ENCODE measurements around the gene GPR4.

The GPR4 gene

GRCh38 chr19:45571457-45572220 lies 30.4 kb downstream of the GPR4 start:
- Mint-ChIP-seq H3K27me3 (no peaks in the 10 kb centered on the region), H3K4me3 (no peak overlapping the region), H3K4me1 (peaks cover 5% of the 10 kb centered on the region), H3K9me3 (peaks cover 3% of the 10 kb centered on the region), H3K36me3 (no peaks in the 10 kb centered on the region), H3K27ac (no peak overlapping the region)
- CTCF ChIA-PET: interaction anchor here (0.8 to 2.3 kb wide), 4 partner anchors 12 to 59 kb away, joined by 3 to 6 read pairs (median 4); no protein-coding TSS in a partner anchor
- no peak for DNase-seq

- Mint-ChIP-seq H3K4me3 (no peak overlapping the region), H3K27ac (no peak overlapping the region), H3K4me1 (peaks cover 5% of the 10 kb centered on the region), H3K27me3 (no peaks in the 10 kb centered on the region), H3K9me3 (peaks cover 3% of the 10 kb centered on the region), H3K36me3 (no peaks in the 10 kb centered on the region)
- peak; percentile 74 for DNase-seq
- CTCF ChIA-PET: interaction anchor here (0.9 to 2.3 kb wide), 3 partner anchors 11 to 48 kb away, joined by 3 to 5 read pairs (median 5); no protein-coding TSS in a partner anchor
Observed at GRCh38 chr19:45569619-45570421, 32.2 kb downstream of the GPR4 start.

- Mint-ChIP-seq H3K27me3 (no peaks in the 10 kb centered on the region), H3K27ac (no peak overlapping the region), H3K4me1 (peaks cover 15% of the 10 kb centered on the region), H3K4me3 (no peak overlapping the region), H3K9me3 (peaks cover 3% of the 10 kb centered on the region), H3K36me3 (no peaks in the 10 kb centered on the region)
- DNase-seq: no peak
- CTCF ChIA-PET: no interaction called here
Observed at GRCh38 chr19:45568732-45569131, 33.3 kb downstream of the GPR4 start.

GRCh38 chr19:45567609-45568008 lies 34.4 kb downstream of the GPR4 start:
- H3K27ac Mint-ChIP-seq: no peak overlapping the region
- CTCF ChIA-PET: interaction anchor here (2.2 kb wide), 1 partner anchor 9 kb away, joined by 10 read pairs; no protein-coding TSS in a partner anchor
- no peak for DNase-seq
- peaks cover 25% of the 10 kb centered on the region for H3K4me1 Mint-ChIP-seq
- no peak overlapping the region for H3K4me3 Mint-ChIP-seq
- no peaks in the 10 kb centered on the region for H3K36me3 Mint-ChIP-seq
- H3K9me3 Mint-ChIP-seq: peaks cover 3% of the 10 kb centered on the region
- H3K27me3 Mint-ChIP-seq: no peaks in the 10 kb centered on the region

- DNase-seq: peak; percentile 29
- CTCF ChIA-PET: interaction anchor here (1.3 kb wide), 1 partner anchor 77 kb away, joined by 3 read pairs; no protein-coding TSS in a partner anchor
- Mint-ChIP-seq H3K4me1 (peaks cover 28% of the 10 kb centered on the region), H3K36me3 (peaks cover 2% of the 10 kb centered on the region), H3K27me3 (no peaks in the 10 kb centered on the region), H3K4me3 (peak overlapping the region; percentile 47), H3K27ac (peak overlapping the region; percentile 93), H3K9me3 (no peaks in the 10 kb centered on the region)
Observed at GRCh38 chr19:45564131-45564780, 37.8 kb downstream of the GPR4 start.

GRCh38 chr19:45560686-45561085 lies 41.3 kb downstream of the GPR4 start:
- no peaks in the 10 kb centered on the region for H3K9me3 Mint-ChIP-seq
- DNase-seq: no peak
- H3K4me1 Mint-ChIP-seq: peaks cover 35% of the 10 kb centered on the region
- CTCF ChIA-PET: interaction anchor here (0.6 to 2.7 kb wide), 4 partner anchors 66 to 136 kb away, joined by 3 to 6 read pairs (median 3); no protein-coding TSS in a partner anchor
- H3K27ac Mint-ChIP-seq: no peak overlapping the region
- H3K36me3 Mint-ChIP-seq: peaks cover 2% of the 10 kb centered on the region
- no peak overlapping the region for H3K4me3 Mint-ChIP-seq
- H3K27me3 Mint-ChIP-seq: no peaks in the 10 kb centered on the region

GRCh38 chr19:45560038-45560437 lies 42.0 kb downstream of the GPR4 start:
- H3K36me3 Mint-ChIP-seq: peaks cover 2% of the 10 kb centered on the region

GRCh38 chr19:45558399-45558878 lies 43.6 kb downstream of the GPR4 start:
- Mint-ChIP-seq H3K27me3 (no peaks in the 10 kb centered on the region), H3K9me3 (no peaks in the 10 kb centered on the region), H3K36me3 (peaks cover 2% of the 10 kb centered on the region), H3K27ac (no peak overlapping the region), H3K4me3 (no peak overlapping the region), H3K4me1 (peaks cover 23% of the 10 kb centered on the region)
- peak; percentile 82 for DNase-seq
- CTCF ChIA-PET: interaction anchor here (0.6 to 3.2 kb wide), 33 partner anchors 8 to 507 kb away, joined by 3 to 15 read pairs (median 5); partner anchors contain the start of genes EML2 and RTN2

More at GRCh38 chr19:45560038-45560437, 42.0 kb downstream of the GPR4 start:
- Mint-ChIP-seq H3K27ac (no peak overlapping the region), H3K9me3 (no peaks in the 10 kb centered on the region), H3K4me1 (peaks cover 35% of the 10 kb centered on the region), H3K27me3 (no peaks in the 10 kb centered on the region), H3K4me3 (no peak overlapping the region)
- CTCF ChIA-PET: interaction anchor here (0.6 to 2.8 kb wide), 7 partner anchors 45 to 135 kb away, joined by 3 to 12 read pairs (median 3); no protein-coding TSS in a partner anchor
- DNase-seq: no peak

GRCh38 chr19:45556835-45557234 lies 45.2 kb downstream of the GPR4 start:
- peaks cover 5% of the 10 kb centered on the region for H3K36me3 Mint-ChIP-seq
- peaks cover 14% of the 10 kb centered on the region for H3K4me1 Mint-ChIP-seq
- no peak for DNase-seq
- no peak overlapping the region for H3K27ac Mint-ChIP-seq
- no peak overlapping the region for H3K4me3 Mint-ChIP-seq
- no peaks in the 10 kb centered on the region for H3K9me3 Mint-ChIP-seq
- CTCF ChIA-PET: interaction anchor here (0.7 to 3.2 kb wide), 3 partner anchors 71 to 117 kb away, joined by 3 to 15 read pairs (median 5); no protein-coding TSS in a partner anchor
- no peaks in the 10 kb centered on the region for H3K27me3 Mint-ChIP-seq

- H3K27ac Mint-ChIP-seq: no peak overlapping the region
- H3K4me3 Mint-ChIP-seq: no peak overlapping the region
- peaks cover 7% of the 10 kb centered on the region for H3K4me1 Mint-ChIP-seq
- H3K27me3 Mint-ChIP-seq: no peaks in the 10 kb centered on the region
- CTCF ChIA-PET: interaction anchor here (0.6 kb wide), 1 partner anchor 87 kb away, joined by 3 read pairs; no protein-coding TSS in a partner anchor
- DNase-seq: no peak
- peaks cover 3% of the 10 kb centered on the region for H3K36me3 Mint-ChIP-seq
- H3K9me3 Mint-ChIP-seq: no peaks in the 10 kb centered on the region
Observed at GRCh38 chr19:45554481-45554880, 47.5 kb downstream of the GPR4 start.

GRCh38 chr19:45553464-45553863 lies 48.5 kb downstream of the GPR4 start:
- CTCF ChIA-PET: interaction anchor here (1.2 kb wide), 1 partner anchor 29 kb away, joined by 4 read pairs; no protein-coding TSS in a partner anchor
- H3K36me3 Mint-ChIP-seq: peaks cover 3% of the 10 kb centered on the region
- no peak for DNase-seq
- no peaks in the 10 kb centered on the region for H3K27me3 Mint-ChIP-seq
- H3K27ac Mint-ChIP-seq: no peak overlapping the region
- H3K9me3 Mint-ChIP-seq: no peaks in the 10 kb centered on the region
- peaks cover 3% of the 10 kb centered on the region for H3K4me1 Mint-ChIP-seq
- no peak overlapping the region for H3K4me3 Mint-ChIP-seq

- H3K9me3 Mint-ChIP-seq: no peaks in the 10 kb centered on the region
- H3K36me3 Mint-ChIP-seq: peaks cover 3% of the 10 kb centered on the region
- no peak for DNase-seq
- no peaks in the 10 kb centered on the region for H3K27me3 Mint-ChIP-seq
- CTCF ChIA-PET: interaction anchor here (1.5 to 1.6 kb wide), 2 partner anchors 10 kb away, joined by 6 to 8 read pairs; no protein-coding TSS in a partner anchor
- no peak overlapping the region for H3K4me3 Mint-ChIP-seq
- peaks cover 6% of the 10 kb centered on the region for H3K4me1 Mint-ChIP-seq
- no peak overlapping the region for H3K27ac Mint-ChIP-seq
Observed at GRCh38 chr19:45547965-45548609, 53.9 kb downstream of the GPR4 start.

- Mint-ChIP-seq H3K36me3 (no peaks in the 10 kb centered on the region), H3K4me1 (peaks cover 6% of the 10 kb centered on the region), H3K9me3 (no peaks in the 10 kb centered on the region), H3K4me3 (no peak overlapping the region), H3K27ac (no peak overlapping the region), H3K27me3 (no peaks in the 10 kb centered on the region)
- DNase-seq: no peak
- CTCF ChIA-PET: interaction anchor here (1.6 kb wide), 1 partner anchor 11 kb away, joined by 8 read pairs; no protein-coding TSS in a partner anchor
Observed at GRCh38 chr19:45547211-45547770, 54.7 kb downstream of the GPR4 start.

All from activated naive CD4-positive, alpha-beta T cell treated with anti-CD3 and anti-CD28 coated beads, Interleukin-2, amount 10 ng/mL, durations not matched to agents 7 days and 5 days (primary cell).